ENCODE data around the gene HABP4.

- no peak for TF ChIP-seq CTCF (IDR thresholded peaks at IDR 0.05; ENCODE audit: low read depth, low read length)
- TF ChIP-seq EZH2phosphoT487 (IDR thresholded peaks at IDR 0.05; ENCODE audit: low read depth) = no peak
These were observed 20.2 kb upstream of the HABP4 start for GRCh38 chr9:96429732-96430131.
